Activated CD4-positive, CD25-positive, alpha-beta regulatory T cell treated with anti-CD3 and anti-CD28 coated beads, Interleukin-2, amount 50 U/mL, for 16 hours (primary cell): ENCODE data around the gene TDRD1.

Experiments
- DNase-seq: peaks from one replicate; pipeline ENCODE4 v3.0.0-alpha.2; 2020; ENCODE audit warnings: low read depth, low spot score

The TDRD1 gene

GRCh38 chr10:114232561-114233176 is 53.5 kb downstream of the TDRD1 start:
- no peak for DNase-seq

GRCh38 chr10:114233482-114233881 is 54.3 kb downstream of the TDRD1 start:
- DNase-seq = no peak

- no peak for DNase-seq
These were observed 55.0 kb downstream of the TDRD1 start for GRCh38 chr10:114234132-114234531.

GRCh38 chr10:114239117-114239993 is 60.2 kb downstream of the TDRD1 start, which contains the start of gene VWA2:
Gene VWA2, plus strand, starts transcription at chr10:114239254. Its CDS starts 9,460 bp downstream, at chr10:114248714.
- no peak for DNase-seq

- no peak for DNase-seq
These were observed 60.8 kb downstream of the TDRD1 start for GRCh38 chr10:114239994-114240345.

GRCh38 chr10:114242235-114242634 is 63.1 kb downstream of the TDRD1 start:
- DNase-seq = no peak

GRCh38 chr10:114243661-114244060 is 64.5 kb downstream of the TDRD1 start:
- DNase-seq = no peak

- DNase-seq = no peak
These were observed 65.0 kb downstream of the TDRD1 start for GRCh38 chr10:114244126-114244525.

- no peak for DNase-seq
These were observed 66.1 kb downstream of the TDRD1 start for GRCh38 chr10:114245121-114245791.

- DNase-seq = no peak
These were observed 67.6 kb downstream of the TDRD1 start for GRCh38 chr10:114246679-114247305.

GRCh38 chr10:114250236-114250635 is 71.1 kb downstream of the TDRD1 start:
- no peak for DNase-seq

GRCh38 chr10:114250716-114251115 is 71.6 kb downstream of the TDRD1 start:
- DNase-seq = no peak

- DNase-seq = no peak
These were observed 72.9 kb downstream of the TDRD1 start for GRCh38 chr10:114252092-114252491.

GRCh38 chr10:114252883-114253282 is 73.7 kb downstream of the TDRD1 start:
- DNase-seq = no peak

- DNase-seq = no peak
These were observed 76.1 kb downstream of the TDRD1 start for GRCh38 chr10:114255227-114255626.

- no peak for DNase-seq
These were observed 77.0 kb downstream of the TDRD1 start for GRCh38 chr10:114256008-114256765.

GRCh38 chr10:114256822-114257221 is 77.7 kb downstream of the TDRD1 start:
- DNase-seq = no peak

GRCh38 chr10:114257498-114257897 is 78.3 kb downstream of the TDRD1 start:
- no peak for DNase-seq

- DNase-seq = no peak
These were observed 79.2 kb downstream of the TDRD1 start for GRCh38 chr10:114258274-114258840.

- no peak for DNase-seq
These were observed 80.7 kb downstream of the TDRD1 start for GRCh38 chr10:114259824-114260223.

- DNase-seq = no peak
These were observed 81.2 kb downstream of the TDRD1 start for GRCh38 chr10:114260366-114260765.
